HepG2 (cell line): ENCODE results near the gene KHK. TPM values are rescaled to one million over a fixed set of nuclear protein-coding genes. Genes with fewer than 3 reads are reported as not detected.
A peak's percentile ranks its signal among the peaks of the same experiment; 100 is the strongest.

Source experiments
- EED ChIP-seq: sonication (generic); formaldehyde crosslinking; IDR thresholded peaks from 2 replicates; pipeline ENCODE4 v1.5.0; 2020; ENCODE audit warnings: mild to moderate bottlenecking, missing genetic modification reagents
- FOXJ3 ChIP-seq: sonication (generic); formaldehyde crosslinking; IDR thresholded peaks from 2 replicates; pipeline ENCODE4 v1.4.0; 2020; ENCODE audit warnings: missing genetic modification reagents, mild to moderate bottlenecking, borderline replicate concordance
- FOXO1 ChIP-seq: sonication (generic); formaldehyde crosslinking; IDR thresholded peaks from 2 replicates; pipeline ENCODE4 v1.4.0; 2020; ENCODE audit warnings: missing genetic modification reagents
- HNRNPK ChIP-seq: fragments of 200-400 bp; formaldehyde crosslinking; IDR thresholded peaks from 2 replicates; pipeline ENCODE4 v1.6.1; 2018; ENCODE audit warnings: low read length, low read depth, moderate library complexity, mild to moderate bottlenecking; ENCODE audit not compliant: poor library complexity, severe bottlenecking
- NFKB2 ChIP-seq: sonication (generic); formaldehyde crosslinking; IDR thresholded peaks from 2 replicates; pipeline ENCODE4 v1.4.0; 2020; ENCODE audit warnings: missing genetic modification reagents, borderline replicate concordance
- NFYC ChIP-seq: IDR thresholded peaks from 2 replicates; pipeline ENCODE4 v1.6.1; 2016; ENCODE audit warnings: missing genetic modification reagents, missing compliant biosample characterization
- PRDM10 ChIP-seq: sonication (generic); formaldehyde crosslinking; IDR thresholded peaks from 2 replicates; pipeline ENCODE4 v1.4.0; 2020; ENCODE audit warnings: low read depth, missing genetic modification reagents
- TSC22D2 ChIP-seq: sonication (generic); formaldehyde crosslinking; IDR thresholded peaks from 2 replicates; pipeline ENCODE4 v1.5.1; 2020; ENCODE audit warnings: missing genetic modification reagents, mild to moderate bottlenecking, borderline replicate concordance
- ZNF335 ChIP-seq: sonication (generic); formaldehyde crosslinking; IDR thresholded peaks from 2 replicates; pipeline ENCODE4 v1.4.0; 2020; ENCODE audit warnings: missing genetic modification reagents
- ZNF567 ChIP-seq: sonication (generic); formaldehyde crosslinking; IDR thresholded peaks from 2 replicates; pipeline ENCODE4 v1.8.1; 2023; ENCODE audit warnings: mild to moderate bottlenecking, missing genetic modification reagents, borderline replicate concordance
- ZNF740 ChIP-seq: sonication (generic); formaldehyde crosslinking; IDR thresholded peaks from 2 replicates; pipeline ENCODE4 v1.4.0; 2020; ENCODE audit warnings: missing genetic modification reagents
- polyA plus RNA-seq, 8 experiments: library from polyadenylated mRNA; depleted of rRNA in 3 of 8; stranded (reverse) in 7 of 8; unstranded in 1 of 8; fragments of >200 nt; fragmentation: Illumina TruSeq in 4 of 8; extraction: Trizol in 4 of 8; gene quantifications; 2 replicates each; pipeline versions ENCODE4 v1.2.1 to v1.2.3, GENCODE V29; 2011 to 2016; ENCODE audit warnings: low read depth in 4 of 8, missing spikeins in 1 of 8, mixed read lengths in 1 of 8; ENCODE audit not compliant: insufficient read depth in 1 of 8
- total RNA-seq, 5 experiments: library from RNA; depleted of rRNA; stranded (reverse); fragments of >200 nt; fragmentation: Illumina TruSeq; extraction: Trizol; gene quantifications; 2 replicates each; pipeline ENCODE4 v1.2.3, GENCODE V29; 2016; ENCODE audit warnings: low read depth in 1 of 5
- TF ChIP-seq, protein P1 (sequence below): sonication (generic); formaldehyde crosslinking; IDR thresholded peaks from 2 replicates; pipeline ENCODE4 v1.4.0; 2020; ENCODE audit warnings: missing genetic modification reagents
- TF ChIP-seq, protein P2 (sequence below): IDR thresholded peaks from 2 replicates; pipeline ENCODE4 v1.6.1; 2016; ENCODE audit warnings: low read depth, missing genetic modification reagents, missing compliant biosample characterization

The KHK gene
- total and polyA plus RNA-seq, 2 of the 13 experiments (the other 11 are each of a cell fraction or from before 2014, with no cell fraction given), result 40.9 to 99.2 TPM

DNA sequence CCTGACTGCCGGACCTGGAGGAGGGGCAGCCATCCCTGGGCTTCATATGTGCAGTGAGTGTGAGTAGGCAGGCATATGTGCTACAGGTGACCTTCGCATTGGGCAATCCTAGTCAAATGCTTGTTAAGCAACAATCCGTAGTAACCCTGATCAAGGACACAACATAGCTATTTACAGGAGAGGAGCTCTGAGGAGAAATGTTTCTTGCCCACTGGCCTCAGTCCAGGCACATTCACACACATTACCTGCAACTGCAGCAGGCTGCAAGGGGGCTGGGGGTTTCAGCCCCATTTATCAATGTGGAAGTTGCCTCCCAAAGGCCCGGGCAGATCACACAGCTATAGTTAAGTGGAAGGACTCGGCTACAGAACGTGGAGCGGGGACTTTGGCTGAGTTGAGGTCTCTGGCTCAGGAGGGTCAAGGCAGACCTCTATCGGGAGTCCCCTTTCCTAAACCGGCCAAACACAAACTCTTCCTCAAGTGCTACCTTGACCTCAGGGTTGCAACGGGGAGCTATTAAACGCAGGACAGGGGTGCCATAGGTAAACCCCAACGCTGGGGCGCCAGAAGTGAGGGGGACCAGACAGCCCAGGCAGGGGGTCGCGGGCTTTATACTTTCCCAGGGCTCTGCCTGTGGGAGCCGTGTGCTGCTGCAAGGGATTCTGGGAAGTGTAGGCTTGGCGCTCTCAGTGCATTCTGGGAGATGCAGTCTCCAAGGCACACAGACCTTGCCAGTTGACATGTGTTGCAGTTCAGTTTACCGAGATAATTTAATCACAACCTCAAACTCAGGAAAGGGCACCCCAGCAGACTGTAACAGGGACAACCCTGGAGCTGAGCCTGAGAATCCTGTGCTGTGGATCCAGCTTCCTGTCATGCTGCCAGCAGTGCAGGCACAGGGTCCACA lies 9.4 kb downstream of the KHK start (continued):
- TF ChIP-seq PRDM10 (CRISPR knock-in tag), result peak; percentile 71; the same call in 1 of the 2 replicates
- TF ChIP-seq NFYC (CRISPR knock-in tag), result no peak; the same call in 1 of the 2 replicates
- peak; percentile 88 for TF ChIP-seq ZNF335 (CRISPR knock-in tag)
- TF ChIP-seq NFKB2 (CRISPR knock-in tag), result no peak; the same call in none of the 2 replicates
- no peak for TF ChIP-seq HNRNPK
- TF ChIP-seq FOXO1 (CRISPR knock-in tag), result peak; percentile 98
- TF ChIP-seq, protein P1, sequence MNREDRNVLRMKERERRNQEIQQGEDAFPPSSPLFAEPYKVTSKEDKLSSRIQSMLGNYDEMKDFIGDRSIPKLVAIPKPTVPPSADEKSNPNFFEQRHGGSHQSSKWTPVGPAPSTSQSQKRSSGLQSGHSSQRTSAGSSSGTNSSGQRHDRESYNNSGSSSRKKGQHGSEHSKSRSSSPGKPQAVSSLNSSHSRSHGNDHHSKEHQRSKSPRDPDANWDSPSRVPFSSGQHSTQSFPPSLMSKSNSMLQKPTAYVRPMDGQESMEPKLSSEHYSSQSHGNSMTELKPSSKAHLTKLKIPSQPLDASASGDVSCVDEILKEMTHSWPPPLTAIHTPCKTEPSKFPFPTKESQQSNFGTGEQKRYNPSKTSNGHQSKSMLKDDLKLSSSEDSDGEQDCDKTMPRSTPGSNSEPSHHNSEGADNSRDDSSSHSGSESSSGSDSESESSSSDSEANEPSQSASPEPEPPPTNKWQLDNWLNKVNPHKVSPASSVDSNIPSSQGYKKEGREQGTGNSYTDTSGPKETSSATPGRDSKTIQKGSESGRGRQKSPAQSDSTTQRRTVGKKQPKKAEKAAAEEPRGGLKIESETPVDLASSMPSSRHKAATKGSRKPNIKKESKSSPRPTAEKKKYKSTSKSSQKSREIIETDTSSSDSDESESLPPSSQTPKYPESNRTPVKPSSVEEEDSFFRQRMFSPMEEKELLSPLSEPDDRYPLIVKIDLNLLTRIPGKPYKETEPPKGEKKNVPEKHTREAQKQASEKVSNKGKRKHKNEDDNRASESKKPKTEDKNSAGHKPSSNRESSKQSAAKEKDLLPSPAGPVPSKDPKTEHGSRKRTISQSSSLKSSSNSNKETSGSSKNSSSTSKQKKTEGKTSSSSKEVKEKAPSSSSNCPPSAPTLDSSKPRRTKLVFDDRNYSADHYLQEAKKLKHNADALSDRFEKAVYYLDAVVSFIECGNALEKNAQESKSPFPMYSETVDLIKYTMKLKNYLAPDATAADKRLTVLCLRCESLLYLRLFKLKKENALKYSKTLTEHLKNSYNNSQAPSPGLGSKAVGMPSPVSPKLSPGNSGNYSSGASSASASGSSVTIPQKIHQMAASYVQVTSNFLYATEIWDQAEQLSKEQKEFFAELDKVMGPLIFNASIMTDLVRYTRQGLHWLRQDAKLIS (CRISPR knock-in tag), result 0 out of 2 replicates have a peak, but pooled peaks have one; percentile 71
- TF ChIP-seq, protein P2, sequence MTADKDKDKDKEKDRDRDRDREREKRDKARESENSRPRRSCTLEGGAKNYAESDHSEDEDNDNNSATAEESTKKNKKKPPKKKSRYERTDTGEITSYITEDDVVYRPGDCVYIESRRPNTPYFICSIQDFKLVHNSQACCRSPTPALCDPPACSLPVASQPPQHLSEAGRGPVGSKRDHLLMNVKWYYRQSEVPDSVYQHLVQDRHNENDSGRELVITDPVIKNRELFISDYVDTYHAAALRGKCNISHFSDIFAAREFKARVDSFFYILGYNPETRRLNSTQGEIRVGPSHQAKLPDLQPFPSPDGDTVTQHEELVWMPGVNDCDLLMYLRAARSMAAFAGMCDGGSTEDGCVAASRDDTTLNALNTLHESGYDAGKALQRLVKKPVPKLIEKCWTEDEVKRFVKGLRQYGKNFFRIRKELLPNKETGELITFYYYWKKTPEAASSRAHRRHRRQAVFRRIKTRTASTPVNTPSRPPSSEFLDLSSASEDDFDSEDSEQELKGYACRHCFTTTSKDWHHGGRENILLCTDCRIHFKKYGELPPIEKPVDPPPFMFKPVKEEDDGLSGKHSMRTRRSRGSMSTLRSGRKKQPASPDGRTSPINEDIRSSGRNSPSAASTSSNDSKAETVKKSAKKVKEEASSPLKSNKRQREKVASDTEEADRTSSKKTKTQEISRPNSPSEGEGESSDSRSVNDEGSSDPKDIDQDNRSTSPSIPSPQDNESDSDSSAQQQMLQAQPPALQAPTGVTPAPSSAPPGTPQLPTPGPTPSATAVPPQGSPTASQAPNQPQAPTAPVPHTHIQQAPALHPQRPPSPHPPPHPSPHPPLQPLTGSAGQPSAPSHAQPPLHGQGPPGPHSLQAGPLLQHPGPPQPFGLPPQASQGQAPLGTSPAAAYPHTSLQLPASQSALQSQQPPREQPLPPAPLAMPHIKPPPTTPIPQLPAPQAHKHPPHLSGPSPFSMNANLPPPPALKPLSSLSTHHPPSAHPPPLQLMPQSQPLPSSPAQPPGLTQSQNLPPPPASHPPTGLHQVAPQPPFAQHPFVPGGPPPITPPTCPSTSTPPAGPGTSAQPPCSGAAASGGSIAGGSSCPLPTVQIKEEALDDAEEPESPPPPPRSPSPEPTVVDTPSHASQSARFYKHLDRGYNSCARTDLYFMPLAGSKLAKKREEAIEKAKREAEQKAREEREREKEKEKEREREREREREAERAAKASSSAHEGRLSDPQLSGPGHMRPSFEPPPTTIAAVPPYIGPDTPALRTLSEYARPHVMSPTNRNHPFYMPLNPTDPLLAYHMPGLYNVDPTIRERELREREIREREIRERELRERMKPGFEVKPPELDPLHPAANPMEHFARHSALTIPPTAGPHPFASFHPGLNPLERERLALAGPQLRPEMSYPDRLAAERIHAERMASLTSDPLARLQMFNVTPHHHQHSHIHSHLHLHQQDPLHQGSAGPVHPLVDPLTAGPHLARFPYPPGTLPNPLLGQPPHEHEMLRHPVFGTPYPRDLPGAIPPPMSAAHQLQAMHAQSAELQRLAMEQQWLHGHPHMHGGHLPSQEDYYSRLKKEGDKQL (CRISPR knock-in tag), result peak; percentile 89
- TF ChIP-seq TSC22D2 (CRISPR knock-in tag), result 0 out of 2 replicates have a peak, but pooled peaks have one; percentile 69
- TF ChIP-seq ZNF567 (CRISPR knock-in tag), result peak; percentile 68; the same call in 1 of the 2 replicates
- peak; percentile 61 for TF ChIP-seq EED (CRISPR knock-in tag)
- TF ChIP-seq FOXJ3 (CRISPR knock-in tag), result peak; percentile 97
- TF ChIP-seq ZNF740 (CRISPR knock-in tag), result 0 out of 2 replicates have a peak, but pooled peaks have one; percentile 41
